HG03060 (cell line): Measurements from ENCODE around the gene GALNT10.
A peak's percentile ranks its signal among the peaks of the same experiment; 100 is the strongest.

ENCODE experiments used
- ATAC-seq: cut with Tn5 transposase; IDR thresholded peaks from one replicate; pipeline ENCODE4 v1.9.1; 2021; ENCODE audit warnings: low read depth, moderate number of reproducible peaks; ENCODE audit not compliant: unreplicated experiment

Gene GALNT10

DNA sequence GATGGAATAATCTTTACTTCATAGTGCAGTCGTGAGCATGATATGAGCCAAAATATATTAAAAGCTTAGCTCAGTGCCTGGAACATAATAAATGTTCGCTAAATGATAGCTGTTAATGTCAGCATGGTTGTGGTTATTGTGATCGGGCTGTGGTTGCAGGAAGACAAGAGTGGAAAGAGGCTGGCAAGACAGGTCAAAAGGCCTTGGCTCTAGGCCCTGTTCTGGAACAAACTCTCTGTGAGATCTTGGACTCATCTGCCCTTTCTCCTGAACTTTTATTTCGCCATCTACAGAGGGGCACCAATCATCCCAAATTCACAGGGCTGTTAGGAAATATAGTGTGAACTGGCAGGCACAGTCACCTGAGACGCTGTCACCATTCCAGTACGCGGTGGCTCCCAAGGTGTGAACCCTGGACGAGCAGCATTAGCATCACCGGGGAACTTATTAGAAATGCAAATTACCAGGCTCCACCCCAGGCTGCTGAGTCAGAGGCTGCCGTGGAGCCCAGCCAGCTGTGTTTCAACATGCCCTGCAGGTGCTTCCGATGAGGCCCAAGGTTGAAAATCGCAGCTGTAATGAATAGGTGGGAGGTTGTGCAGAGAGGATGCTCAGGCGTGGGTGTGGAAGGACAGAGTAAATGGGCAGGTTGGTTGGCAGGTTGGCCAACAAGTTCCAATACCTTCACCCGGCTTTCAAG lies 205.0 kb downstream of the GALNT10 start:
- no peak for ATAC-seq

- ATAC-seq: no peak
These were observed 205.6 kb downstream of the GALNT10 start for GRCh38 chr5:154396128-154396527.

GRCh38 chr5:154397652-154398406 lies 207.3 kb downstream of the GALNT10 start:
- ATAC-seq: no peak

GRCh38 chr5:154400678-154401077 lies 210.1 kb downstream of the GALNT10 start:
- ATAC-seq: no peak

GRCh38 chr5:154401355-154401754 lies 210.8 kb downstream of the GALNT10 start:
- ATAC-seq: no peak

DNA sequence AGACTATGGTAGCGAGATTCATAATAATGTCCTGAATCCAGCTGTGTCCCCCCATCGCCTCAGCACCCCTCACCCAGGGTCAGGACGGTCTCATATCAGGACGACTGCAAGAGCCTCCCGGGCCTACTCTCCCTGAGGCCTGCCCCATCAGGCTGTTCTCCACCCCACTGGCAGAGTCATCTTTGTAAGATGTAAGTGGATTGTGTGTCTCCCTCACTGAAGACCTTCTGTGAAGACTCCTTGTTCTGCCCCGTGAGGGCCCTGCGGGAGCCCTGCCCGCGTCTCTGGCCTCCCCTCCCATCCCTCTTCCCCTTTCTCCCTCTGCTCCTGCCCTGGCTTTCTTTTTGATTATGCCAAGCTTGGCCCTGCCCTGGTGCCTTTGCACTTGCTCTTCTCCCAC lies 211.4 kb downstream of the GALNT10 start:
- no peak for ATAC-seq

- no peak for ATAC-seq
These were observed 212.1 kb downstream of the GALNT10 start for GRCh38 chr5:154402611-154403010.

DNA sequence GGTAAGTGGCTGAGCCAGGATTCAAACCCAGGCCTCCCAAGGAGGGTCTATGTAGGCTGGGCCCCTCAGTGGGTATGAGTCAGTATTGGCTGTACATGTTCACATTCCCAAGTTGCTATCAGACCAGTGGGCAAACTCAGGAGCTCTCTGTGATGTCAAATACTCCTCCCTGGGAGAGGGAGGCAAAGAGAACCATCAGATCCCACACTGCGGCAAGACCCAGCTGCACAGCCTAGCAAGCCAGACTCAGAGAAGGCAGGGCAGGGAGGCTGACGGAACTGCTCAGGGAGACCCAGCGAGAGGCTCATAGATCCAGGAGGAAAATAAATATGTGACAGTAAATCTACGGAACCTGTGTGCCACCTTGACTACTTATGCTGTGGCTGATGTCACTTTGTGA lies 212.7 kb downstream of the GALNT10 start:
- no peak for ATAC-seq

- ATAC-seq: no peak
These were observed 213.3 kb downstream of the GALNT10 start for GRCh38 chr5:154403776-154404387.

DNA sequence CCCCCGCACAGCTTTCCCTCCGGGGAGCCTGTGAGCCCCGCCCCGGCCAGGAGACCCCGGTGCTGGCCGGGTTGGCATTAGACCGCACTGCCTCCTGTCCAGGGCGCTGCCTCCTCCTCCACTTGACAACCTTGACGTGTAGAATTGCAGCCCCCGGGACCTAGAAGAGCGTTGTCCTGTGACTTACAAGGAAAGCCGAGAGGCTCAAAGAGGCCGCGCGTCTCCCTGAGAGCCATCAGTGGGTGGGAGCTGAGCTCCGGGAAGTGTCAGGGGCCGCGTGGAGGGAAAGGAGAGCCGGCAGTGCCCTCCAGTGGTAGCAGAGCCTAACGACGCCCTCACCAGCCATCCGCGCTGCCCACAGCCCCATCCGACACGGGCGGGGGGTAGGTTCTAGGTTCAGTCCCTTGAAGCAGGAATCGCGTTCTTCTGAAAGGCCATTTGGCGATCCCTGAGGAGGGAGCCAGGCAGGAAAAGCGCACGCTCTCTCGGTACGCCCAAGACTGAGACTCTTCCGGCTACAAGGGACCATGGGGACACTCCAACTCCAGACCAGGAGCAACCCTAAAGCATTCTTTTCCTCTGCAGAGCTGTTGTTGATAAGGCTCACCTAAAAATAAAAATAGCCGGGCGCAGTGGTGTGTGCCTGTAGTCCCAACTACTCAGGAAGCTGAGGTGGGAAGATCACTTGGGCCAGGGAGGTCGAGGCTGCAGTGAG lies 214.7 kb downstream of the GALNT10 start:
- ATAC-seq: peak; percentile 73

DNA sequence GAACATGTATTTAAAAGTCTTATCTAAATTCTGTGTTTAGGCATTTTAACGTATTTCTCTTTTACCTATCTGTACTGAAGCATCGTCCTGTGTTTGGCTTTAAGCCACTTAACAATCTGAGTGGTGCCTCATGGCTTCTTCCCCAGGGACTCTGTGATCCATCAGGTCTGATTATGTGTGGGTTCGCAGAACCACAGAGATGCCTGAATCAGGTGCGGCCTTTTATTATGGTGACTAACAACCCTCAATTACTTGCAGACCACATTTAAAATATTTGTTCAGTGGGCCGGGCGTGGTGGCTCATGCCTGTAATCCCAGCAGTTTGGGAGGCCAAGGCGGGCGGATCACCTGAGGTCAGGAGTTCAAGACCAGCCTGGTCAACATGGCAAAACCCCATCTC lies 215.7 kb downstream of the GALNT10 start:
- no peak for ATAC-seq

DNA sequence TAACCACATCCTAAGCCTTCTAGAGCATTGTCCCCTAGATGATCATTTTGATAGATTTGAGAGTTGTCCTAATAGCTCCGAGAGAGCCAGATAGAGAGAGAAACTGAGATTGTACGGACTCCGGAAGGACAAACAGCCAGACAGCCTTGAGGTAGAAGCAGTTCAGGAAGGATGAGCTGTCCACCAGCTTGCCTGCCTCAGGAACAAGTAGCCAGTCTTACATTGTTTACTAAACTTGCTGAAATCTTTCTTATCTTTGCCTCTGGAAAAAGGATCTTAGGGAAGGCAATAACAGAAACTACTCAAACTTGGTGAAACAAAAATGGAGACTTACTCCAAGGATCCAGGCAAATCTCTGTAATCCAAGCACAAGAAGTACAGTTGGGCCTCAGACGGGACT lies 216.3 kb downstream of the GALNT10 start:
- no peak for ATAC-seq

DNA sequence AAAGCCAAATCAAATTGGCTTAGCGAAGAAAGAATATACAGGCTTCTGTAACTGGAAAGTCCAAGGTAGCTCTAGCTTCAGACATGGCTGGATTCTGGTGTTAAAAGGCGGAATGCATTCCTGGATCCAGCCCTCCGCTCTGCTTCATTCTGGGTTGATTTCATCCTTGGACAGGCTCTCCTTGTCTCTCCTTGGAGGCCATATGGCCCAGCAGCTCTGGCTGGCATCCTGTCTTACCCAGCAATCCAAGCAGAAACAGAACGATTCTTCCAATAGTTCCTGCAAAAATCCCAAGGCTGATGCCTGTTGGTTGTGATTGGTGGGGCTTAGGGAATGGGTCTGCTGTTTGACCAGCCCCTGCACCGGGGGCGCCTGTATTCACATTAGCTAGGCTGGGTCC lies 218.3 kb downstream of the GALNT10 start:
- no peak for ATAC-seq

DNA sequence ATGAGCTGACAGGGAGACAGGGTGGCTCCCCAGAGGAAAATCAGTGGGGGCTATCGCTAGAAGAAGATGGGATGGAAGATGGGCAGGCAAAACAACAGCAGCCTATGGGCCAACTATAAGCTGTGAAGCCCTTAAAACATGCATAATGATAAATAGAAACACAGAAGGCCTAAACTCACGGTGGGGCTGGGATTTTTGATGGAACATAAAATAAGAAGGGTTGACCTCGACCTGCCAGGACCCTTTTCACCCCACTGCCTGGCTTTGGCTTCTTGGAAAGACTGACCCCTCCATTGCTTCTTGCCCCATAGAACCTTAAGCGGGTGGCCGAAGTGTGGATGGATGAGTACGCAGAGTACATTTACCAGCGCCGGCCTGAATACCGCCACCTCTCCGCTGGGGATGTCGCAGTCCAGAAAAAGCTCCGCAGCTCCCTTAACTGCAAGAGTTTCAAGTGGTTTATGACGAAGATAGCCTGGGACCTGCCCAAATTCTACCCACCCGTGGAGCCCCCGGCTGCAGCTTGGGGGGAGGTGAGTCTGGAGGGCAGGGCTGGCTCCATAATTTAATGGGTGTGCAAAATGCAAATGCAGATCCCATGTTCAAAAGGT lies 218.8 kb downstream of the GALNT10 start:
- no peak for ATAC-seq

- ATAC-seq: no peak
These were observed 219.5 kb downstream of the GALNT10 start for GRCh38 chr5:154410008-154410407.

DNA sequence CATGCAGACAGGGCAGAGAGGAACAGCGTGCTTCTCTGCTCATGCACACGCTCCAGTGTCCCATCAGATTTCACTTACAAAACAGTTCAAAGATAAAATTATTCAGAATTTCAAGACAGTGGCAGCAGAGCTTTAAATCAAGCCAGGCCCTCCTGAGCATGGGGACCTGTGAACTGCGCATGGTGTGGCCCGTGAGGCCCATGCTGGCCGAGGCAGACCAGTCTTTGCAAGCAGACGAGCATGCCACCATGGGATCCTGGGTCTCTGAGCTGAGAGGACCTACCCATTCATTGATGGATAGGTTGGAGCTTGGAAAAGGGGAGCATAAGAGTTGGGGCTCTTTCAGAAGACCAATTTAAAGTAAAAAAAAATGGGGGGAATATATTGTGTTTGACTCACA lies 220.3 kb downstream of the GALNT10 start:
- ATAC-seq: no peak

GRCh38 chr5:154411338-154411737 lies 220.8 kb downstream of the GALNT10 start:
- ATAC-seq: no peak

- ATAC-seq: no peak
These were observed 221.8 kb downstream of the GALNT10 start for GRCh38 chr5:154412316-154412715.

GRCh38 chr5:154412925-154413324 lies 222.4 kb downstream of the GALNT10 start:
- ATAC-seq: no peak

- ATAC-seq: no peak
These were observed 224.6 kb downstream of the GALNT10 start for GRCh38 chr5:154415114-154415513.

GRCh38 chr5:154418344-154418820 lies 227.8 kb downstream of the GALNT10 start:
- ATAC-seq: no peak
